ENCODE measurements around the gene OR2G2.

- no peak for TF ChIP-seq POLR2A (IDR thresholded peaks at IDR 0.05; ENCODE audit: extremely low read depth, insufficient read length)
- no peak for TF ChIP-seq CTCF (IDR thresholded peaks at IDR 0.05; ENCODE audit: low read depth, low read length)
Observed at GRCh38 chr1:247588060-247588459, at the start of gene OR2G2.
